GM23338 (cell line): Measurements from ENCODE around the gene MON2. TPM values are rescaled to one million over a fixed set of nuclear protein-coding genes. Genes with fewer than 3 reads are reported as not detected.
A peak's percentile ranks its signal among the peaks of the same experiment; 100 is the strongest.

Experiments used
- ATAC-seq: fragments of 200-7000 bp; cut with Tn5 transposase; 3 replicates; pipeline ENCODE4 v1.9.1; 2020
- DNase-seq: peaks from one replicate; pipeline ENCODE4 v3.0.0-alpha.2; 2015; ENCODE audit warnings: low spot score
- H2AFZ ChIP-seq: fragments of 200-600 bp; sonication (generic); 2 replicates; pipeline ENCODE4 v1.8.0; 2016; ENCODE audit warnings: antibody characterized with exemption, mild to moderate bottlenecking, moderate library complexity
- H3F3A ChIP-seq: fragments of 200-600 bp; sonication (generic); replicated peaks from 2 replicates; pipeline ENCODE4 v1.8.0; 2017; ENCODE audit warnings: antibody characterized with exemption, mixed run types, low read depth
- H3K27ac ChIP-seq: fragments of 200-600 bp; sonication (generic); 2 replicates; pipeline ENCODE4 v1.6.1; 2016; ENCODE audit warnings: low read depth
- H3K27me3 ChIP-seq: fragments of 200-600 bp; sonication (generic); 2 replicates; pipeline ENCODE4 v1.8.0; 2016; ENCODE audit warnings: mild to moderate bottlenecking, mixed run types, moderate library complexity; ENCODE audit not compliant: insufficient read depth
- H3K36me3 ChIP-seq: fragments of 200-600 bp; sonication (generic); 2 replicates; pipeline ENCODE4 v1.8.0; 2016; ENCODE audit warnings: mild to moderate bottlenecking; ENCODE audit not compliant: insufficient read depth
- H3K4me1 ChIP-seq: fragments of 200-600 bp; sonication (generic); 2 replicates; pipeline ENCODE4 v1.8.0; 2016; ENCODE audit warnings: mild to moderate bottlenecking, moderate library complexity; ENCODE audit not compliant: insufficient read depth
- H3K4me2 ChIP-seq: fragments of 200-600 bp; sonication (generic); 2 replicates; pipeline ENCODE4 v1.7.1; 2017; ENCODE audit warnings: mixed run types
- H3K4me3 ChIP-seq: fragments of 200-600 bp; sonication (generic); 2 replicates; pipeline ENCODE4 v1.6.1; 2016; ENCODE audit warnings: mixed run types
- H3K79me2 ChIP-seq: fragments of 200-600 bp; sonication (generic); replicated peaks from 2 replicates; pipeline ENCODE4 v1.8.0; 2017; ENCODE audit warnings: mild to moderate bottlenecking; ENCODE audit not compliant: insufficient read depth
- H3K9me2 ChIP-seq: fragments of 200-600 bp; sonication (generic); 2 replicates; pipeline ENCODE4 v1.8.0; 2017; ENCODE audit not compliant: insufficient read depth
- H4K20me1 ChIP-seq: fragments of 200-600 bp; sonication (generic); replicated peaks from 2 replicates; pipeline ENCODE4 v1.8.0; 2017; ENCODE audit warnings: mild to moderate bottlenecking; ENCODE audit not compliant: insufficient read depth
- H3K27ac Mint-ChIP-seq: 2 replicates; pipeline ENCODE4 v1.8.0; 2020; ENCODE audit warnings: inconsistent platforms, mild to moderate bottlenecking, moderate library complexity, mixed read lengths
- H3K27me3 Mint-ChIP-seq: 3 replicates; pipeline ENCODE4 v1.8.0; 2022; ENCODE audit warnings: low read depth, mild to moderate bottlenecking, moderate library complexity, mixed read lengths, inconsistent platforms; ENCODE audit not compliant: insufficient read depth, poor library complexity
- H3K36me3 Mint-ChIP-seq: 3 replicates; pipeline ENCODE4 v1.8.0; 2021; ENCODE audit warnings: low read depth, mild to moderate bottlenecking, inconsistent platforms, moderate library complexity, mixed read lengths
- H3K4me1 Mint-ChIP-seq: 3 replicates; pipeline ENCODE4 v1.8.0; 2020; ENCODE audit warnings: mild to moderate bottlenecking, inconsistent platforms, mixed read lengths
- H3K4me3 Mint-ChIP-seq: 3 replicates; pipeline ENCODE4 v1.8.0; 2021; ENCODE audit warnings: moderate library complexity, mild to moderate bottlenecking, inconsistent platforms, mixed read lengths
- H3K9me3 Mint-ChIP-seq: 3 replicates; pipeline ENCODE4 v1.8.0; 2020; ENCODE audit warnings: moderate library complexity, mild to moderate bottlenecking, inconsistent platforms, mixed read lengths
- CREB1 ChIP-seq: fragments of 250-450 bp; sonication (Bioruptor Pico); IDR thresholded peaks from 2 replicates; pipeline ENCODE4 v1.5.0; 2020; ENCODE audit warnings: low read depth, mild to moderate bottlenecking, moderate library complexity
- EZH2 ChIP-seq: fragments of 200-600 bp; sonication (generic); IDR thresholded peaks from one replicate; pipeline ENCODE4 v1.8.0; 2017; ENCODE audit warnings: antibody characterized with exemption, mild to moderate bottlenecking, low read depth; ENCODE audit not compliant: unreplicated experiment
- JUNB ChIP-seq: IDR thresholded peaks from one replicate; pipeline ENCODE4 v1.6.1; 2016; ENCODE audit warnings: antibody characterized with exemption; ENCODE audit not compliant: unreplicated experiment
- POLR2AphosphoS5 ChIP-seq: IDR thresholded peaks from 2 replicates; pipeline ENCODE4 v1.6.1; 2016; ENCODE audit warnings: antibody characterized with exemption, low read depth
- STAT1 ChIP-seq: IDR thresholded peaks from one replicate; pipeline ENCODE4 v1.6.1; 2016; ENCODE audit warnings: antibody characterized with exemption; ENCODE audit not compliant: unreplicated experiment
- ZNF114 ChIP-seq: fragments of 250-450 bp; sonication (Bioruptor Pico); IDR thresholded peaks from 2 replicates; pipeline ENCODE4 v1.5.0; 2020; ENCODE audit warnings: mild to moderate bottlenecking, moderate library complexity
- ZNF331 ChIP-seq: fragments of 250-450 bp; sonication (Bioruptor Pico); IDR thresholded peaks from 2 replicates; pipeline ENCODE4 v1.5.0; 2020; ENCODE audit warnings: low read depth, mild to moderate bottlenecking, moderate library complexity
- polyA plus RNA-seq: library from polyadenylated mRNA; unstranded; fragments of >200 nt; fragmentation: Nextera tagmentation; extraction: Ambion mirVana; gene quantifications from 2 replicates; pipeline ENCODE4 v1.2.1, GENCODE V29; 2016
- total RNA-seq: library from RNA; depleted of rRNA; stranded (reverse); fragments of >200 nt; shearing (Covaris generic); gene quantifications from 2 replicates; pipeline ENCODE4 v1.2.3, GENCODE V29; 2014
- TF ChIP-seq, protein P1 (sequence below), 2 experiments: fragments of 200-600 bp in 1 of 2; sonication (generic) in 1 of 2; conservative IDR thresholded peaks; 2 replicates each; pipeline versions ENCODE4 v1.5.1 to v1.6.1; 2016 to 2017; ENCODE audit warnings: antibody characterized with exemption in 2 of 2, low read depth in 2 of 2, mild to moderate bottlenecking in 2 of 2, moderate library complexity in 1 of 2
- TF ChIP-seq, protein P2 (sequence below): IDR thresholded peaks from one replicate; pipeline ENCODE4 v1.6.1; 2018; ENCODE audit warnings: antibody characterized with exemption; ENCODE audit not compliant: unreplicated experiment
- TF ChIP-seq, protein P3 (sequence below): IDR thresholded peaks from 2 replicates; pipeline ENCODE4 v1.6.1; 2016; ENCODE audit warnings: antibody characterized with exemption
- TF ChIP-seq, protein P4 (sequence below): fragments of 250-450 bp; sonication (Bioruptor Pico); IDR thresholded peaks from 2 replicates; pipeline ENCODE4 v1.5.0; 2020; ENCODE audit warnings: mild to moderate bottlenecking, moderate library complexity

MON2 gene
- total and polyA plus RNA-seq, 2 experiments from 2014 or later, result 11.0 to 27.3 TPM

DNA sequence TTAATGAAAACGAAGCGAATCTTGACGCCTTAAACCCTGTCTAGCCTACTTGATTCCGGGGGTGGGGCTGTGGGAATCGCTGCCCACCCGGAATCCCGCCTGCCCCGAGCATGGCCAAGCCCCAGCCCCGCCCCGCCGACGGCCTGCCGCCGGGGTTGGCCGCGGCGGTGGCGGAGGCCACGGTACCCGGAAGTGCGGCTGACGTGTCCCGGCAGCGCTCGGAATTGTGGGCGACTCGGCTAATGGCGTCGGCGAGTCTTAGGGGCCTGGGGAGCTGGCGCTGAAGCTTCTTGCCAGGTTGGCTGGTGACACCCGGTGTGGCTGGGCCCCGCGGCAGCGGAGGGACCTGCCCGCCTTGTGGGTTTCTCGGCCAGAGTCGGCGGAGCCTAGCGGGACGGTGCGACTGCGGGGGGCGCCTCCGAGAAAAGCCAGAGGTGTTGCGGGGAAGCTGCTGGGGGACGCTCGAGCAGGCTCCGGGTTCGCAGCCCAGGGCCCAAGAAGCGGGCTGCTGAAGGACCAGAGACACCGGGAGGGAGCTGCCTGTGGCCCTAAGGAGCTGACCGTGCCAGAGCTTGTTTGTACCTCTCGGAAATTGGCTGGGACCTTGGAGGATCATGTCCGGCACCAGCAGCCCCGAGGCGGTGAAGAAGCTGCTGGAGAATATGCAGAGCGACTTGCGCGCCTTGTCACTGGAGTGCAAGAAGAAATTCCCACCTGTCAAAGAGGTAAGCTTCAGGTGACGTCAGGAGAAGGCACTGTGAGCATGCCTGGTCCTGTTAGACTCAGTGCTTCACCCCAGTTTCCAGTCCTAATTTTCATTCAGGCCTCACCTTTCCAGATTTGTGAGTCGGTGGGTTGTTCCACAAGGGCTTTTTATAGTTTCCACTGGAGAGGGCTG lies at the start of gene MON2 (continued):
- TF ChIP-seq, protein P1, sequence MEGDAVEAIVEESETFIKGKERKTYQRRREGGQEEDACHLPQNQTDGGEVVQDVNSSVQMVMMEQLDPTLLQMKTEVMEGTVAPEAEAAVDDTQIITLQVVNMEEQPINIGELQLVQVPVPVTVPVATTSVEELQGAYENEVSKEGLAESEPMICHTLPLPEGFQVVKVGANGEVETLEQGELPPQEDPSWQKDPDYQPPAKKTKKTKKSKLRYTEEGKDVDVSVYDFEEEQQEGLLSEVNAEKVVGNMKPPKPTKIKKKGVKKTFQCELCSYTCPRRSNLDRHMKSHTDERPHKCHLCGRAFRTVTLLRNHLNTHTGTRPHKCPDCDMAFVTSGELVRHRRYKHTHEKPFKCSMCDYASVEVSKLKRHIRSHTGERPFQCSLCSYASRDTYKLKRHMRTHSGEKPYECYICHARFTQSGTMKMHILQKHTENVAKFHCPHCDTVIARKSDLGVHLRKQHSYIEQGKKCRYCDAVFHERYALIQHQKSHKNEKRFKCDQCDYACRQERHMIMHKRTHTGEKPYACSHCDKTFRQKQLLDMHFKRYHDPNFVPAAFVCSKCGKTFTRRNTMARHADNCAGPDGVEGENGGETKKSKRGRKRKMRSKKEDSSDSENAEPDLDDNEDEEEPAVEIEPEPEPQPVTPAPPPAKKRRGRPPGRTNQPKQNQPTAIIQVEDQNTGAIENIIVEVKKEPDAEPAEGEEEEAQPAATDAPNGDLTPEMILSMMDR (conservative IDR thresholded peaks at IDR 0.05; ENCODE audit: low read depth in 2 of 2), result no peak
- TF ChIP-seq POLR2AphosphoS5 (peak; percentile 77), CREB1 (CRISPR knock-in tag) (peak; percentile 86), JUNB (no peak)

DNA sequence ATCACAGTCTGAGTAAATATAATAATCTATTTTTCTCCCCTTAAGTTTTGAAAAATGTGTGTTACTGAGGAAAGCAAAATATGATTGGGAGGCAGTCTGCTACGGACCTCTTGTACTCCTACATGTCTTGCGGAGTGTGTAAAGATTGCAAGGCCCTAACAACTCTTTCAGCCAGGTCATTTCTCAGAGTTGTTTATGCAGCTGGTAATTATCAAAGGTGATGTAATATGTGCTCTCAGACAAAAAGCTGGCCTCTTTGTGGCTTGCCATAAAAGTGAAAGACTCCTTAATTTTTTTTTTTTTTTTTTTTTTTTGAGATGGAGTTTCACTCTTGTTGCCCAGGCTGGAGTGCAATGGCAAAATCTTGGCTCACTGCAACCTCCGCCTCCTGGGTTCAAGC lies 40.5 kb upstream of the MON2 start:
- Mint-ChIP-seq H3K4me3 (no peak overlapping the region), H3K9me3 (peaks cover 8% of the 10 kb centered on the region; the same call in 2 of the 3 replicates), H3K27me3 (no peaks in the 10 kb centered on the region), H3K4me1 (no peaks in the 10 kb centered on the region), H3K27ac (no peak overlapping the region), H3K36me3 (peaks cover 7% of the 10 kb centered on the region; the same call in 1 of the 3 replicates)
- Histone ChIP-seq H3F3A (no peaks in the 10 kb centered on the region), H3K79me2 (no peaks in the 10 kb centered on the region), H4K20me1 (no peaks in the 10 kb centered on the region), H3K9me2 (no peaks in the 10 kb centered on the region), H3K4me1 (no peaks in the 10 kb centered on the region), H3K4me2 (no peak overlapping the region), H2AFZ (no peak overlapping the region), H3K4me3 (no peak overlapping the region), H3K36me3 (no peaks in the 10 kb centered on the region), H3K27ac (no peak overlapping the region), H3K27me3 (no peaks in the 10 kb centered on the region)
- no peak for DNase-seq
- ATAC-seq, result no peak
- TF ChIP-seq CREB1 (CRISPR knock-in tag) (no peak), EZH2 (no peak), POLR2AphosphoS5 (no peak), STAT1 (no peak), ZNF331 (CRISPR knock-in tag) (no peak), ZNF114 (no peak), JUNB (no peak)
- TF ChIP-seq, protein P2, sequence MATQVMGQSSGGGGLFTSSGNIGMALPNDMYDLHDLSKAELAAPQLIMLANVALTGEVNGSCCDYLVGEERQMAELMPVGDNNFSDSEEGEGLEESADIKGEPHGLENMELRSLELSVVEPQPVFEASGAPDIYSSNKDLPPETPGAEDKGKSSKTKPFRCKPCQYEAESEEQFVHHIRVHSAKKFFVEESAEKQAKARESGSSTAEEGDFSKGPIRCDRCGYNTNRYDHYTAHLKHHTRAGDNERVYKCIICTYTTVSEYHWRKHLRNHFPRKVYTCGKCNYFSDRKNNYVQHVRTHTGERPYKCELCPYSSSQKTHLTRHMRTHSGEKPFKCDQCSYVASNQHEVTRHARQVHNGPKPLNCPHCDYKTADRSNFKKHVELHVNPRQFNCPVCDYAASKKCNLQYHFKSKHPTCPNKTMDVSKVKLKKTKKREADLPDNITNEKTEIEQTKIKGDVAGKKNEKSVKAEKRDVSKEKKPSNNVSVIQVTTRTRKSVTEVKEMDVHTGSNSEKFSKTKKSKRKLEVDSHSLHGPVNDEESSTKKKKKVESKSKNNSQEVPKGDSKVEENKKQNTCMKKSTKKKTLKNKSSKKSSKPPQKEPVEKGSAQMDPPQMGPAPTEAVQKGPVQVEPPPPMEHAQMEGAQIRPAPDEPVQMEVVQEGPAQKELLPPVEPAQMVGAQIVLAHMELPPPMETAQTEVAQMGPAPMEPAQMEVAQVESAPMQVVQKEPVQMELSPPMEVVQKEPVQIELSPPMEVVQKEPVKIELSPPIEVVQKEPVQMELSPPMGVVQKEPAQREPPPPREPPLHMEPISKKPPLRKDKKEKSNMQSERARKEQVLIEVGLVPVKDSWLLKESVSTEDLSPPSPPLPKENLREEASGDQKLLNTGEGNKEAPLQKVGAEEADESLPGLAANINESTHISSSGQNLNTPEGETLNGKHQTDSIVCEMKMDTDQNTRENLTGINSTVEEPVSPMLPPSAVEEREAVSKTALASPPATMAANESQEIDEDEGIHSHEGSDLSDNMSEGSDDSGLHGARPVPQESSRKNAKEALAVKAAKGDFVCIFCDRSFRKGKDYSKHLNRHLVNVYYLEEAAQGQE, result no peak
- TF ChIP-seq, protein P3, sequence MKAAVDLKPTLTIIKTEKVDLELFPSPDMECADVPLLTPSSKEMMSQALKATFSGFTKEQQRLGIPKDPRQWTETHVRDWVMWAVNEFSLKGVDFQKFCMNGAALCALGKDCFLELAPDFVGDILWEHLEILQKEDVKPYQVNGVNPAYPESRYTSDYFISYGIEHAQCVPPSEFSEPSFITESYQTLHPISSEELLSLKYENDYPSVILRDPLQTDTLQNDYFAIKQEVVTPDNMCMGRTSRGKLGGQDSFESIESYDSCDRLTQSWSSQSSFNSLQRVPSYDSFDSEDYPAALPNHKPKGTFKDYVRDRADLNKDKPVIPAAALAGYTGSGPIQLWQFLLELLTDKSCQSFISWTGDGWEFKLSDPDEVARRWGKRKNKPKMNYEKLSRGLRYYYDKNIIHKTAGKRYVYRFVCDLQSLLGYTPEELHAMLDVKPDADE, result no peak
- TF ChIP-seq, protein P4, sequence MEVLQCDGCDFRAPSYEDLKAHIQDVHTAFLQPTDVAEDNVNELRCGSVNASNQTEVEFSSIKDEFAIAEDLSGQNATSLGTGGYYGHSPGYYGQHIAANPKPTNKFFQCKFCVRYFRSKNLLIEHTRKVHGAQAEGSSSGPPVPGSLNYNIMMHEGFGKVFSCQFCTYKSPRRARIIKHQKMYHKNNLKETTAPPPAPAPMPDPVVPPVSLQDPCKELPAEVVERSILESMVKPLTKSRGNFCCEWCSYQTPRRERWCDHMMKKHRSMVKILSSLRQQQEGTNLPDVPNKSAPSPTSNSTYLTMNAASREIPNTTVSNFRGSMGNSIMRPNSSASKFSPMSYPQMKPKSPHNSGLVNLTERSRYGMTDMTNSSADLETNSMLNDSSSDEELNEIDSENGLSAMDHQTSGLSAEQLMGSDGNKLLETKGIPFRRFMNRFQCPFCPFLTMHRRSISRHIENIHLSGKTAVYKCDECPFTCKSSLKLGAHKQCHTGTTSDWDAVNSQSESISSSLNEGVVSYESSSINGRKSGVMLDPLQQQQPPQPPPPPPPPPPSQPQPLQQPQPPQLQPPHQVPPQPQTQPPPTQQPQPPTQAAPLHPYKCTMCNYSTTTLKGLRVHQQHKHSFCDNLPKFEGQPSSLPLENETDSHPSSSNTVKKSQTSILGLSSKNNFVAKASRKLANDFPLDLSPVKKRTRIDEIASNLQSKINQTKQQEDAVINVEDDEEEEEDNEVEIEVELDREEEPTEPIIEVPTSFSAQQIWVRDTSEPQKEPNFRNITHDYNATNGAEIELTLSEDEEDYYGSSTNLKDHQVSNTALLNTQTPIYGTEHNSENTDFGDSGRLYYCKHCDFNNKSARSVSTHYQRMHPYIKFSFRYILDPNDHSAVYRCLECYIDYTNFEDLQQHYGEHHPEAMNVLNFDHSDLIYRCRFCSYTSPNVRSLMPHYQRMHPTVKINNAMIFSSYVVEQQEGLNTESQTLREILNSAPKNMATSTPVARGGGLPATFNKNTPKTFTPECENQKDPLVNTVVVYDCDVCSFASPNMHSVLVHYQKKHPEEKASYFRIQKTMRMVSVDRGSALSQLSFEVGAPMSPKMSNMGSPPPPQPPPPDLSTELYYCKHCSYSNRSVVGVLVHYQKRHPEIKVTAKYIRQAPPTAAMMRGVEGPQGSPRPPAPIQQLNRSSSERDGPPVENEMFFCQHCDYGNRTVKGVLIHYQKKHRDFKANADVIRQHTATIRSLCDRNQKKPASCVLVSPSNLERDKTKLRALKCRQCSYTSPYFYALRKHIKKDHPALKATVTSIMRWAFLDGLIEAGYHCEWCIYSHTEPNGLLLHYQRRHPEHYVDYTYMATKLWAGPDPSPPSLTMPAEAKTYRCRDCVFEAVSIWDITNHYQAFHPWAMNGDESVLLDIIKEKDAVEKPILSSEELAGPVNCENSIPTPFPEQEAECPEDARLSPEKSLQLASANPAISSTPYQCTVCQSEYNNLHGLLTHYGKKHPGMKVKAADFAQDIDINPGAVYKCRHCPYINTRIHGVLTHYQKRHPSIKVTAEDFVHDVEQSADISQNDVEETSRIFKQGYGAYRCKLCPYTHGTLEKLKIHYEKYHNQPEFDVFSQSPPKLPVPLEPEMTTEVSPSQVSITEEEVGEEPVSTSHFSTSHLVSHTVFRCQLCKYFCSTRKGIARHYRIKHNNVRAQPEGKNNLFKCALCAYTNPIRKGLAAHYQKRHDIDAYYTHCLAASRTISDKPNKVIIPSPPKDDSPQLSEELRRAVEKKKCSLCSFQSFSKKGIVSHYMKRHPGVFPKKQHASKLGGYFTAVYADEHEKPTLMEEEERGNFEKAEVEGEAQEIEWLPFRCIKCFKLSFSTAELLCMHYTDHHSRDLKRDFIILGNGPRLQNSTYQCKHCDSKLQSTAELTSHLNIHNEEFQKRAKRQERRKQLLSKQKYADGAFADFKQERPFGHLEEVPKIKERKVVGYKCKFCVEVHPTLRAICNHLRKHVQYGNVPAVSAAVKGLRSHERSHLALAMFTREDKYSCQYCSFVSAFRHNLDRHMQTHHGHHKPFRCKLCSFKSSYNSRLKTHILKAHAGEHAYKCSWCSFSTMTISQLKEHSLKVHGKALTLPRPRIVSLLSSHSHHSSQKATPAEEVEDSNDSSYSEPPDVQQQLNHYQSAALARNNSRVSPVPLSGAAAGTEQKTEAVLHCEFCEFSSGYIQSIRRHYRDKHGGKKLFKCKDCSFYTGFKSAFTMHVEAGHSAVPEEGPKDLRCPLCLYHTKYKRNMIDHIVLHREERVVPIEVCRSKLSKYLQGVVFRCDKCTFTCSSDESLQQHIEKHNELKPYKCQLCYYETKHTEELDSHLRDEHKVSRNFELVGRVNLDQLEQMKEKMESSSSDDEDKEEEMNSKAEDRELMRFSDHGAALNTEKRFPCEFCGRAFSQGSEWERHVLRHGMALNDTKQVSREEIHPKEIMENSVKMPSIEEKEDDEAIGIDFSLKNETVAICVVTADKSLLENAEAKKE, result no peak
